ENCODE data around the gene MED6.

DNA sequence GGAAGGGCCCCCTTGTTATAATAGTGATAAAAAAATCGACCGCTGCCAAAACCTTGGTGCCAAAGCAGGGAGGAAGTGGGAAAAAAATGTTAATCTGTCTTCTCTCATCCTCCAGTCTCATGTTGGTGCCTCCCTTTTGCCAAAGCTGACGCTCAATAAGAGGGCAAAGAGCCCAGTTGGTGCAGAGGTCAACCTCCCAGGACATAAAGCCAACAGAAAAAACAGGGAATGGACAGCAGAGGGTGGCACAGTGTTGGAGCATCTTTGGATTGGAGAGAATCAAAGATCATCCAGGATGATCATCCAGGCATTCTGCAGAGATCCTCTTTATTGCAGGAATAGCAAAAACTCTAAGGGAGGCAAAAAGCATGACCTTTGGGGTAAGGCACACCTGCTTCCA, 31.5 kb upstream of the MED6 start:
- TF ChIP-seq CTCF (conservative IDR thresholded peaks at IDR 0.05 in 1 of 2, IDR thresholded peaks at IDR 0.05 in 1 of 2; ENCODE audit: low read depth in 1 of 2, low read length in 2 of 2) (no peak), EZH2 (IDR thresholded peaks at IDR 0.05; ENCODE audit: low read length, missing control alignments) (no peak)
